SK-MEL-5 (cell line): ENCODE results near the gene CDAN1. TPM values are rescaled to one million over a fixed set of nuclear protein-coding genes. Genes with fewer than 3 reads are reported as not detected.
"Not testable (repeated sequence)": the region's sequence is repeated elsewhere in the genome, so short reads cannot be mapped to it uniquely, and the experiment has no call there.

Source experiments
- DNase-seq: peaks from one replicate; pipeline ENCODE4 v3.0.0-alpha.2; 2016; ENCODE audit warnings: low read depth, low spot score
- in situ Hi-C: cut with HindIII; loops from 2 replicates; pipeline ENCODE4 v1.10.0; 2016; ENCODE audit warnings: low sequenced_read_pairs, high pct_unique_total_duplicates, low pct_unique_long_range_greater_than_20kb
- total RNA-seq: library from RNA; depleted of rRNA; stranded (reverse); fragments of >200 nt; shearing (Covaris generic); gene quantifications from 2 replicates; pipeline ENCODE4 v1.2.3, GENCODE V29; 2014; rRNA removed

CDAN1 gene
- total RNA-seq, 1 experiment from 2014 or later, result 8.7 TPM

- in situ Hi-C loops, result no loop called here
- no peak for DNase-seq
Observed at GRCh38 chr15:42692536-42692935, 44.4 kb downstream of the CDAN1 start.

DNA sequence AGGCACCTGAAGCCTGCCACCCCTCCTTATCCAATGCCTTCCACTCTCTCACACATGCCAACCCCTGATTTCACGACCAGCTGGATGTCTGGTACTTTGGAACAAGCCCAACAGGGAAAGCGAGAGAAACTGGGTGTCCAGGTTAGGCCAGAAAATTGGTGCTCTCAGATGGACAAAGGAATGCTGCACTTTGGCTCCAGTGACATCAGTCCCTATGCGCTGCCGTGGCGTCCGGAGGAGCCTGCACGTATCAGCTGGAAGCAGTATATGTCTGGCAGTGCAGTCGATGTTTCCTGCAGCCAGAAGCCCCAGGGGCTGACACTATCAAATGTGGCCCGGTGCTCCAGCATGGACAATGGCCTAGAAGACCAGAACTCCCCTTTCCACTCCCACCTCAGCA, 45.2 kb downstream of the CDAN1 start:
- in situ Hi-C loops, result no loop called here

GRCh38 chr15:42691308-42691707, 45.6 kb downstream of the CDAN1 start:
- DNase-seq, result no peak
- in situ Hi-C loops, result no loop called here

More for the DNA sequence above, 45.2 kb downstream of the CDAN1 start:
- DNase-seq, result no peak

DNA sequence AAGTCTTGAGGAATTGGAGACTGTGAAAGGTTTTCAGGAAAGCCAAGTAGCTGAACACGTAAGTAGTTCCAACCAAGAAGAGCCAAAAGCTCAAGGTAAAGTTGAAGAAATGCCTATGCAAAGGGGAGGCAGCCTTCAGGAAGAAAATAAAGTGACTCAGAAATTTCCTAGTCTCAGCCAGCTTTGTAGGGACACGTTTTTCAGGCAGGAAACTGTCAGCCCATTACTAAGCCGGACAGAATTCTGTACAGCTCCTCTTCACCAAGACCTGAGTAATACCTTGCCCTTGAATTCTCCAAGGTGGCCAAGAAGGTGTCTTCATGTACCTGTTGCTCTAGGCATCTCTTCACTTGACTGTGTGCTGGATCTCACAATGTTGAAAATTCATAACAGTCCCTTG, 48.6 kb downstream of the CDAN1 start:
- no peak for DNase-seq
- in situ Hi-C loops, result no loop called here

GRCh38 chr15:42687740-42688139, 49.2 kb downstream of the CDAN1 start:
- DNase-seq, result no peak
- in situ Hi-C loops, result no loop called here

DNA sequence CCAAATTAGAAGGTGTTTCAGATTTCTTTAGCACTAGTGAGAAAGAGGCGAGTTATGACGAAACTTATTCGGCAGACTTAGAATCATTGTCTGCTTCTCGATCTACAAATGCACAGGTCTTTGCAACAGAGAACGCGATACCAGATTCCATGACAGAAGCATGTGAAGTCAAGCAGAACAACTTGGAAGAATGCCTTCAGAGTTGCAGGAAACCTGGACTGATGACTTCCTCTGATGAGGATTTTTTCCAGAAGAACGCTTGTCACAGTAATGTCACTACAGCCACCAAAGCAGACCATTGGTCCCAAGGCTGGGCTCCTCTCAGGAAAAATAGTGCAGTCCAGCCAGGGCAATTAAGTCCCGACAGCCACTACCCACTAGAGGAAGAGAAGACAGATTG, 50.6 kb downstream of the CDAN1 start:
- in situ Hi-C loops, result no loop called here
- no peak for DNase-seq

GRCh38 chr15:42681119-42681518, 55.8 kb downstream of the CDAN1 start:
- in situ Hi-C loops, result no loop called here
- no peak for DNase-seq

GRCh38 chr15:42680142-42680482, 56.8 kb downstream of the CDAN1 start:
- in situ Hi-C loops, result not testable (repeated sequence)

GRCh38 chr15:42679285-42680141, 57.4 kb downstream of the CDAN1 start:
- in situ Hi-C loops, result no loop called here
- no peak for DNase-seq

More at GRCh38 chr15:42680142-42680482, 56.8 kb downstream of the CDAN1 start:
- not testable (repeated sequence) for DNase-seq

DNA sequence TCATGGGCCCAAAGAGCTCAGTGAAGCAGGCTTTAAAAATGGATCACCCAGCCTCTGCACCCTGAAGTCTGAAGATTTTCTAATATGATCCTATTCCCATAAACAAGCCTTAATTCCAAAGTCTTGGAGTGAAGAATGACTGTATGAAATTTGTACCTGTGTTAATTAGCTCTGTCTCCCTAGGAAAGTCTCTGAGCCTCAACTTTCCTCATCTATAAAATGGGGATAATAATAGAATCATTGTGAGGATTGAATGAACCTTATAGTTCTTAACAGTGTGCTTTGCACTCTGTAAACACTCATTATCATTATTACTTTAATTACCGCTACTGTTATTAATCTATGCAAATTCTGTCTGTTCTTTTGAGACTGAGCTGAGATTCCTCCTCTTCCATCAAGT, 61.9 kb downstream of the CDAN1 start:
- in situ Hi-C loops, result no loop called here
- DNase-seq, result no peak

GRCh38 chr15:42674472-42674871, 62.5 kb downstream of the CDAN1 start:
- no peak for DNase-seq
- in situ Hi-C loops, result no loop called here

Other genes with a start within 250 kb of the CDAN1 start
- 173 and 184 TPM in 2 replicates for gene ZNF106, start 246.0 kb downstream of the CDAN1 start, total RNA-seq
- gene SNAP23, start 241.5 kb downstream of the CDAN1 start, total RNA-seq, result 62.8 and 68.8 TPM in 2 replicates
- 11.3 and 12.5 TPM in 2 replicates for gene LRRC57, start 188.3 kb downstream of the CDAN1 start, total RNA-seq
- 36.2 and 42.0 TPM in 2 replicates for gene HAUS2, start 188.3 kb downstream of the CDAN1 start, total RNA-seq
- 2.1 and 2.2 TPM in 2 replicates for gene STARD9, start 161.5 kb downstream of the CDAN1 start, total RNA-seq
- 5.6 and 6.5 TPM in 2 replicates for gene TTBK2, start 183.7 kb upstream of the CDAN1 start, total RNA-seq